Measurements from ENCODE around the gene HOXA2.

Gene HOXA2

DNA sequence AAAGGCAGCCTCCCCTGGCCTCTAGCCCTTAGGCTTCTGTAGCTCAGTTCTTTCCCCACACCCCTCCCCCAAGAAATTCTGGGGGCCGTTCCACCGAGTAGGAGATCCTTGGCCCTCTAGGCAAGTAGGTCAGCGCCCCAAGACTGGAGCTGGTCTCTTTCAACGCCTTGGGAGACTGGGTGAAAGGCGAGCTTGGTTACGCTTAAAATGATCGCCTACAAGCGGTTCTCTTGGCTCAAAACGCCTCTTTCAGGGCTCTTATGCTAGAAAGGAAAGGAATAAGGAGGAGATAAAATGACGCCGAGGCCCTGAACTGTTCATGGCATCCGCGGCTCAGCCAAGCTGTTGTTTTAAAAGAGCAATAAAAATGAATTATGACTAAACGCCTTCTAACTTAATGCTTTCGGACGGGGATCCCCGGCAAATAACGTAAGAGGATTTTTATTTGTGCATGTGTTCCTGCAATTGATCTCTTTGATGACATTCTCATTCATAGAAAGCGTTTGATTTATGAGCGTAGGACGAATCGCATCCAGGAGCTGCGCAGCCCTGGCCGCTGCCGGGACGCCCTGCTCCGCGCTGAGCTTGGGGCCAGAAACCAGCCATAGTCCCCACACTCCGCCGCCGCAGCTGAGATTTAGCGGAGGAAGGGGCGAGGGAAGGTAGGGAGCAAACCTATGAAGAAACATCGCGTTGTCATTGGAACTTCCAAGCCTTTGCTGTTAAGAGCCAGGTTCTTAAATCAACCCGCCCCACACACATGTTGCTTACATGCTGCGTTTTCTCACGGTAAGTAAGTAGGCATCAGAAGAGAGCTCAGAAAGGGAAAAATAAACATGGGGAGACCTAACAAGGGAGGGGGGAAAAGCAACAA, 3.7 kb downstream of the HOXA2 start:
- Histone ChIP-seq H3K27ac (ENCODE audit: extremely low read depth, low read depth, low read length) (peak overlapping the region; percentile 25), H3K36me3 (ENCODE audit: control insufficient read depth in 2 of 2, insufficient read depth in 1 of 2, low read length in 2 of 2) (peaks cover 12 to 28% of the 10 kb centered on the region in 2 experiments), H3K4me3 (ENCODE audit: low read depth, low read length) (no peak overlapping the region), H3K9me3 (ENCODE audit: control insufficient read depth, insufficient read depth, low read depth, low read length) (no peaks in the 10 kb centered on the region), H3K4me1 (ENCODE audit: control insufficient read depth, insufficient read depth, low read length) (peaks cover 19% of the 10 kb centered on the region)
- CTCF ChIA-PET: interaction anchor here (1.2 to 1.5 kb wide), 3 partner anchors 11 to 50 kb away, joined by 3 to 5 read pairs (median 4); partner anchors contain the start of gene HOXA5
- POLR2A ChIA-PET: interaction anchor here (0.8 to 4.3 kb wide), 6 partner anchors 11 to 89 kb away, joined by 3 to 31 read pairs (median 4); partner anchors contain the start of genes HOXA4 and HOXA5
- TF ChIP-seq, protein P1, sequence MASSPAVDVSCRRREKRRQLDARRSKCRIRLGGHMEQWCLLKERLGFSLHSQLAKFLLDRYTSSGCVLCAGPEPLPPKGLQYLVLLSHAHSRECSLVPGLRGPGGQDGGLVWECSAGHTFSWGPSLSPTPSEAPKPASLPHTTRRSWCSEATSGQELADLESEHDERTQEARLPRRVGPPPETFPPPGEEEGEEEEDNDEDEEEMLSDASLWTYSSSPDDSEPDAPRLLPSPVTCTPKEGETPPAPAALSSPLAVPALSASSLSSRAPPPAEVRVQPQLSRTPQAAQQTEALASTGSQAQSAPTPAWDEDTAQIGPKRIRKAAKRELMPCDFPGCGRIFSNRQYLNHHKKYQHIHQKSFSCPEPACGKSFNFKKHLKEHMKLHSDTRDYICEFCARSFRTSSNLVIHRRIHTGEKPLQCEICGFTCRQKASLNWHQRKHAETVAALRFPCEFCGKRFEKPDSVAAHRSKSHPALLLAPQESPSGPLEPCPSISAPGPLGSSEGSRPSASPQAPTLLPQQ (tag by site-specific recombination; IDR thresholded peaks at IDR 0.05): peak; percentile 65; the same call in 1 of the 2 replicates
- TF ChIP-seq BCL11B (tag by site-specific recombination; IDR thresholded peaks at IDR 0.05; ENCODE audit: low read depth): peak; percentile 44; the same call in 1 of the 2 replicates
- no peak for TF ChIP-seq ZNF121 (tag by site-specific recombination; IDR thresholded peaks at IDR 0.05)
- TF ChIP-seq ZNF354C (tag by site-specific recombination; IDR thresholded peaks at IDR 0.05; ENCODE audit: borderline replicate concordance, low read depth): no peak
- TF ChIP-seq ZXDB (tag by site-specific recombination; IDR thresholded peaks at IDR 0.05): peak; percentile 75; the same call in 1 of the 2 replicates
- TF ChIP-seq ZNF324 (tag by site-specific recombination; IDR thresholded peaks at IDR 0.05): no peak
- TF ChIP-seq SETDB1 (IDR thresholded peaks at IDR 0.05; ENCODE audit: insufficient read length, low read length): no peak
- peak; percentile 83 for TF ChIP-seq ZNF341 (tag by site-specific recombination; IDR thresholded peaks at IDR 0.05; ENCODE audit: low read depth)
- TF ChIP-seq ZEB2 (tag by site-specific recombination; IDR thresholded peaks at IDR 0.05): peak; percentile 92
- 0 out of 2 replicates have a peak, but pooled peaks have one; percentile 52 for TF ChIP-seq ZSCAN23 (tag by site-specific recombination; IDR thresholded peaks at IDR 0.05)
- 0 out of 2 replicates have a peak, but pooled peaks have one; percentile 29 for TF ChIP-seq ZNF558 (tag by site-specific recombination; IDR thresholded peaks at IDR 0.05)
- peak; percentile 82 for TF ChIP-seq SCRT1 (tag by site-specific recombination; IDR thresholded peaks at IDR 0.05; ENCODE audit: borderline replicate concordance)
- TF ChIP-seq PATZ1 (tag by site-specific recombination; IDR thresholded peaks at IDR 0.05): peak; percentile 36; the same call in 1 of the 2 replicates
- TF ChIP-seq, protein P2, sequence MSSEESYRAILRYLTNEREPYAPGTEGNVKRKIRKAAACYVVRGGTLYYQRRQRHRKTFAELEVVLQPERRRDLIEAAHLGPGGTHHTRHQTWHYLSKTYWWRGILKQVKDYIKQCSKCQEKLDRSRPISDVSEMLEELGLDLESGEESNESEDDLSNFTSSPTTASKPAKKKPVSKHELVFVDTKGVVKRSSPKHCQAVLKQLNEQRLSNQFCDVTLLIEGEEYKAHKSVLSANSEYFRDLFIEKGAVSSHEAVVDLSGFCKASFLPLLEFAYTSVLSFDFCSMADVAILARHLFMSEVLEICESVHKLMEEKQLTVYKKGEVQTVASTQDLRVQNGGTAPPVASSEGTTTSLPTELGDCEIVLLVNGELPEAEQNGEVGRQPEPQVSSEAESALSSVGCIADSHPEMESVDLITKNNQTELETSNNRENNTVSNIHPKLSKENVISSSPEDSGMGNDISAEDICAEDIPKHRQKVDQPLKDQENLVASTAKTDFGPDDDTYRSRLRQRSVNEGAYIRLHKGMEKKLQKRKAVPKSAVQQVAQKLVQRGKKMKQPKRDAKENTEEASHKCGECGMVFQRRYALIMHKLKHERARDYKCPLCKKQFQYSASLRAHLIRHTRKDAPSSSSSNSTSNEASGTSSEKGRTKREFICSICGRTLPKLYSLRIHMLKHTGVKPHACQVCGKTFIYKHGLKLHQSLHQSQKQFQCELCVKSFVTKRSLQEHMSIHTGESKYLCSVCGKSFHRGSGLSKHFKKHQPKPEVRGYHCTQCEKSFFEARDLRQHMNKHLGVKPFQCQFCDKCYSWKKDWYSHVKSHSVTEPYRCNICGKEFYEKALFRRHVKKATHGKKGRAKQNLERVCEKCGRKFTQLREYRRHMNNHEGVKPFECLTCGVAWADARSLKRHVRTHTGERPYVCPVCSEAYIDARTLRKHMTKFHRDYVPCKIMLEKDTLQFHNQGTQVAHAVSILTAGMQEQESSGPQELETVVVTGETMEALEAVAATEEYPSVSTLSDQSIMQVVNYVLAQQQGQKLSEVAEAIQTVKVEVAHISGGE (tag by site-specific recombination; conservative IDR thresholded peaks at IDR 0.05; ENCODE audit: low read depth): no peak; the same call in 1 of the 2 replicates
- TF ChIP-seq ZNF629 (tag by site-specific recombination; IDR thresholded peaks at IDR 0.05): peak; percentile 92
- TF ChIP-seq, protein P3, sequence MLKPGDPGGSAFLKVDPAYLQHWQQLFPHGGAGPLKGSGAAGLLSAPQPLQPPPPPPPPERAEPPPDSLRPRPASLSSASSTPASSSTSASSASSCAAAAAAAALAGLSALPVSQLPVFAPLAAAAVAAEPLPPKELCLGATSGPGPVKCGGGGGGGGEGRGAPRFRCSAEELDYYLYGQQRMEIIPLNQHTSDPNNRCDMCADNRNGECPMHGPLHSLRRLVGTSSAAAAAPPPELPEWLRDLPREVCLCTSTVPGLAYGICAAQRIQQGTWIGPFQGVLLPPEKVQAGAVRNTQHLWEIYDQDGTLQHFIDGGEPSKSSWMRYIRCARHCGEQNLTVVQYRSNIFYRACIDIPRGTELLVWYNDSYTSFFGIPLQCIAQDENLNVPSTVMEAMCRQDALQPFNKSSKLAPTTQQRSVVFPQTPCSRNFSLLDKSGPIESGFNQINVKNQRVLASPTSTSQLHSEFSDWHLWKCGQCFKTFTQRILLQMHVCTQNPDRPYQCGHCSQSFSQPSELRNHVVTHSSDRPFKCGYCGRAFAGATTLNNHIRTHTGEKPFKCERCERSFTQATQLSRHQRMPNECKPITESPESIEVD (tag by site-specific recombination; IDR thresholded peaks at IDR 0.05): peak; percentile 89
- 0 out of 2 replicates have a peak, but pooled peaks have one; percentile 65 for TF ChIP-seq ZBTB48 (tag by site-specific recombination; IDR thresholded peaks at IDR 0.05)
- TF ChIP-seq, protein P4, sequence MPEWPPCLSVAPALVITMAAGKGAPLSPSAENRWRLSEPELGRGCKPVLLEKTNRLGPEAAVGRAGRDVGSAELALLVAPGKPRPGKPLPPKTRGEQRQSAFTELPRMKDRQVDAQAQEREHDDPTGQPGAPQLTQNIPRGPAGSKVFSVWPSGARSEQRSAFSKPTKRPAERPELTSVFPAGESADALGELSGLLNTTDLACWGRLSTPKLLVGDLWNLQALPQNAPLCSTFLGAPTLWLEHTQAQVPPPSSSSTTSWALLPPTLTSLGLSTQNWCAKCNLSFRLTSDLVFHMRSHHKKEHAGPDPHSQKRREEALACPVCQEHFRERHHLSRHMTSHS (tag by site-specific recombination; IDR thresholded peaks at IDR 0.05): peak; percentile 72; the same call in 1 of the 2 replicates
- TF ChIP-seq ZNF664 (tag by site-specific recombination; IDR thresholded peaks at IDR 0.05): peak; percentile 51; the same call in 1 of the 2 replicates
- peak; percentile 94 for TF ChIP-seq MYNN (tag by site-specific recombination; IDR thresholded peaks at IDR 0.05; ENCODE audit: borderline replicate concordance)
- TF ChIP-seq GLI2 (tag by site-specific recombination; IDR thresholded peaks at IDR 0.05; ENCODE audit: borderline replicate concordance, low read depth): peak; percentile 84
- peak; percentile 98 for TF ChIP-seq SCRT2 (tag by site-specific recombination; IDR thresholded peaks at IDR 0.05)
- peak; percentile 48 for TF ChIP-seq YY1 (tag by site-specific recombination; IDR thresholded peaks at IDR 0.05)
- TF ChIP-seq, protein P5, sequence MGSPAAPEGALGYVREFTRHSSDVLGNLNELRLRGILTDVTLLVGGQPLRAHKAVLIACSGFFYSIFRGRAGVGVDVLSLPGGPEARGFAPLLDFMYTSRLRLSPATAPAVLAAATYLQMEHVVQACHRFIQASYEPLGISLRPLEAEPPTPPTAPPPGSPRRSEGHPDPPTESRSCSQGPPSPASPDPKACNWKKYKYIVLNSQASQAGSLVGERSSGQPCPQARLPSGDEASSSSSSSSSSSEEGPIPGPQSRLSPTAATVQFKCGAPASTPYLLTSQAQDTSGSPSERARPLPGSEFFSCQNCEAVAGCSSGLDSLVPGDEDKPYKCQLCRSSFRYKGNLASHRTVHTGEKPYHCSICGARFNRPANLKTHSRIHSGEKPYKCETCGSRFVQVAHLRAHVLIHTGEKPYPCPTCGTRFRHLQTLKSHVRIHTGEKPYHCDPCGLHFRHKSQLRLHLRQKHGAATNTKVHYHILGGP (tag by site-specific recombination; IDR thresholded peaks at IDR 0.05): peak; percentile 99

Measured in HEK293 (cell line).